WTC11 (cell line): ENCODE results near the gene KIDINS220. TPM values are rescaled to one million over a fixed set of nuclear protein-coding genes. Genes with fewer than 3 reads are reported as not detected.
A peak's percentile ranks its signal among the peaks of the same experiment; 100 is the strongest.

Experiments
- ATAC-seq: fragments of 200-7000 bp; cut with Tn5 transposase; 2 replicates; pipeline ENCODE4 v1.10.0; 2021; ENCODE audit warnings: mild to moderate bottlenecking, moderate library complexity
- CTCF ChIA-PET: fragments of 300-600 bp; sonication (Branson Sonifier 250); formaldehyde crosslinking; loops from one replicate; lab custom pipeline; 2021; ENCODE audit warnings: antibody characterized with exemption; lab: Charles Lee
- POLR2A ChIA-PET: fragments of 350-600 bp; sonication (Branson Sonifier 250); formaldehyde crosslinking; loops from one replicate; lab custom pipeline; 2021; ENCODE audit warnings: antibody characterized with exemption; lab: Charles Lee
- DNase-seq: peaks from one replicate; pipeline ENCODE4 v3.0.0; 2021; ENCODE audit warnings: low spot score
- H3K27ac Mint-ChIP-seq: 2 replicates; pipeline ENCODE4 v1.8.0; 2021; ENCODE audit warnings: mixed read lengths
- H3K27me3 Mint-ChIP-seq: 2 replicates; pipeline ENCODE4 v1.8.0; 2021; ENCODE audit warnings: low read depth, mild to moderate bottlenecking, moderate library complexity, mixed read lengths
- H3K36me3 Mint-ChIP-seq: 2 replicates; pipeline ENCODE4 v1.8.0; 2021; ENCODE audit warnings: mixed read lengths
- H3K4me1 Mint-ChIP-seq: 2 replicates; pipeline ENCODE4 v1.8.0; 2022; ENCODE audit warnings: mixed read lengths
- H3K4me3 Mint-ChIP-seq: 2 replicates; pipeline ENCODE4 v1.8.0; 2021; ENCODE audit warnings: mild to moderate bottlenecking, moderate library complexity, mixed read lengths
- H3K9me3 Mint-ChIP-seq: 2 replicates; pipeline ENCODE4 v1.8.0; 2021; ENCODE audit warnings: mixed read lengths
- EMX1 ChIP-seq: fragments of 250-450 bp; sonication (Bioruptor Pico); IDR thresholded peaks from 2 replicates; pipeline ENCODE4 v1.8.0; 2021; ENCODE audit warnings: mild to moderate bottlenecking
- ESRRA ChIP-seq: sonication (generic); formaldehyde crosslinking; IDR thresholded peaks from 2 replicates; pipeline ENCODE4 v1.8.1; 2022; ENCODE audit warnings: mild to moderate bottlenecking, missing genetic modification reagents, borderline replicate concordance
- FOXJ3 ChIP-seq: sonication (generic); formaldehyde crosslinking; IDR thresholded peaks from 2 replicates; pipeline ENCODE4 v1.9.0; 2021; ENCODE audit warnings: missing genetic modification reagents, mild to moderate bottlenecking, borderline replicate concordance
- GABPB1 ChIP-seq: sonication (generic); formaldehyde crosslinking; IDR thresholded peaks from 2 replicates; pipeline ENCODE4 v1.8.1; 2023; ENCODE audit warnings: mild to moderate bottlenecking, missing genetic modification reagents
- GRHL2 ChIP-seq: fragments of 250-450 bp; sonication (Bioruptor Pico); IDR thresholded peaks from 2 replicates; pipeline ENCODE4 v1.8.0; 2022; ENCODE audit warnings: mild to moderate bottlenecking, moderate library complexity; ENCODE audit not compliant: insufficient replicate concordance, severe bottlenecking
- GTF2I ChIP-seq: fragments of 250-450 bp; sonication (Bioruptor Pico); conservative IDR thresholded peaks from 2 replicates; pipeline ENCODE4 v1.4.0; 2021; ENCODE audit warnings: mild to moderate bottlenecking
- JAZF1 ChIP-seq: fragments of 250-450 bp; sonication (Bioruptor Pico); IDR thresholded peaks from 2 replicates; pipeline ENCODE4 v1.9.0; 2021; ENCODE audit warnings: moderate library complexity, mild to moderate bottlenecking, inconsistent platforms
- NFE2L1 ChIP-seq: sonication (generic); formaldehyde crosslinking; IDR thresholded peaks from 2 replicates; pipeline ENCODE4 v1.8.1; 2023; ENCODE audit warnings: missing genetic modification reagents
- NR2C2 ChIP-seq: sonication (generic); formaldehyde crosslinking; IDR thresholded peaks from 2 replicates; pipeline ENCODE4 v1.8.0; 2022; ENCODE audit warnings: mild to moderate bottlenecking, missing genetic modification reagents
- RELA ChIP-seq: sonication (generic); formaldehyde crosslinking; IDR thresholded peaks from 2 replicates; pipeline ENCODE4 v1.8.1; 2022; ENCODE audit warnings: missing genetic modification reagents, mild to moderate bottlenecking, borderline replicate concordance
- RORB ChIP-seq: fragments of 250-450 bp; sonication (Bioruptor Pico); IDR thresholded peaks from 2 replicates; pipeline ENCODE4 v1.9.0; 2021; ENCODE audit warnings: mild to moderate bottlenecking
- SOX15 ChIP-seq: fragments of 250-450 bp; sonication (Bioruptor Pico); IDR thresholded peaks from 2 replicates; pipeline ENCODE4 v1.9.0; 2021; ENCODE audit warnings: mild to moderate bottlenecking
- SP1 ChIP-seq: sonication (generic); formaldehyde crosslinking; conservative IDR thresholded peaks from 2 replicates; pipeline ENCODE4 v1.8.1; 2022; ENCODE audit warnings: missing genetic modification reagents
- TEAD1 ChIP-seq: sonication (generic); formaldehyde crosslinking; IDR thresholded peaks from 2 replicates; pipeline ENCODE4 v1.8.0; 2022; ENCODE audit warnings: mild to moderate bottlenecking, missing genetic modification reagents
- TEAD4 ChIP-seq: sonication (generic); formaldehyde crosslinking; IDR thresholded peaks from 2 replicates; pipeline ENCODE4 v1.8.0; 2022; ENCODE audit warnings: mild to moderate bottlenecking, missing genetic modification reagents
- ZNF138 ChIP-seq: sonication (generic); formaldehyde crosslinking; conservative IDR thresholded peaks from 2 replicates; pipeline ENCODE4 v1.8.1; 2022; ENCODE audit warnings: mild to moderate bottlenecking, moderate library complexity, missing genetic modification reagents
- ZNF219 ChIP-seq: sonication (generic); formaldehyde crosslinking; IDR thresholded peaks from 2 replicates; pipeline ENCODE4 v1.8.0; 2023; ENCODE audit warnings: missing genetic modification reagents, mild to moderate bottlenecking, borderline replicate concordance
- ZNF232 ChIP-seq: sonication (generic); formaldehyde crosslinking; IDR thresholded peaks from 2 replicates; pipeline ENCODE4 v1.8.0; 2022; ENCODE audit warnings: mild to moderate bottlenecking, missing genetic modification reagents
- ZNF671 ChIP-seq: fragments of 250-450 bp; sonication (Bioruptor Pico); IDR thresholded peaks from 2 replicates; pipeline ENCODE4 v1.8.0; 2021; ENCODE audit warnings: mild to moderate bottlenecking
- total RNA-seq: library from RNA; stranded (reverse); gene quantifications from 3 replicates; pipeline ENCODE4 v1.2.3, GENCODE V29; 2021
- TF ChIP-seq, protein P1 (sequence below): fragments of 250-450 bp; sonication (Bioruptor Pico); IDR thresholded peaks from 2 replicates; pipeline ENCODE4 v1.8.0; 2021; ENCODE audit warnings: mild to moderate bottlenecking
- TF ChIP-seq, protein P2 (sequence below): fragments of 200-600 bp; IDR thresholded peaks from 2 replicates; pipeline ENCODE4 v1.8.0; 2022; ENCODE audit warnings: antibody characterized with exemption
- TF ChIP-seq, protein P3 (sequence below): sonication (generic); formaldehyde crosslinking; IDR thresholded peaks from 2 replicates; pipeline ENCODE4 v1.8.1; 2023; ENCODE audit warnings: mild to moderate bottlenecking, missing genetic modification reagents, moderate library complexity
- TF ChIP-seq, protein P4 (sequence below): sonication (generic); formaldehyde crosslinking; IDR thresholded peaks from 2 replicates; pipeline ENCODE4 v1.8.0; 2022; ENCODE audit warnings: missing genetic modification reagents
- TF ChIP-seq, protein P5 (sequence below): sonication (generic); formaldehyde crosslinking; IDR thresholded peaks from 2 replicates; pipeline ENCODE4 v1.8.1; 2023; ENCODE audit warnings: mild to moderate bottlenecking, missing genetic modification reagents, moderate library complexity
- TF ChIP-seq, protein P6 (sequence below): sonication (generic); formaldehyde crosslinking; IDR thresholded peaks from 2 replicates; pipeline ENCODE4 v1.8.0; 2022; ENCODE audit warnings: mild to moderate bottlenecking, missing genetic modification reagents

KIDINS220 gene
- total RNA-seq, 1 experiment from 2014 or later = 23.9 TPM

DNA sequence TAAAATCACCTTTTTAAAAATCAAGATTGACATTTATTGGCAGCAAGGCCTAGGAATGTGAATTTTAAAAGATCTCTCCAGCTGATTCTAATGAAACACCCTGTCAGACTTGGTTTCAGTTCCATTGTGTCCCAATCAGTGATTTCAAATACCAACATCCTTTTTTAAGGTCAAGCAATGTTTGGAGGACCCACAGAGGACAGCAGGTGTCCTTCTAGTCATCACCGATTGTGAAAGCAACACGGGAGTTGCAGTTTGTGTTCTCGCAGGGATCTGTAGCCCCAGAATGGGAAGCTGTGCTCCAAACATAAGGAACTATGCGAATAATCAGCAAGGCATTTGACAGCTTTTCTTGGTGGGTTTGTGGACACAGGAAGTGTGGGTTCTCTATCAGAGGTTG lies 4.5 kb upstream of the KIDINS220 start:
- no peak for DNase-seq
- TF ChIP-seq, protein P1, sequence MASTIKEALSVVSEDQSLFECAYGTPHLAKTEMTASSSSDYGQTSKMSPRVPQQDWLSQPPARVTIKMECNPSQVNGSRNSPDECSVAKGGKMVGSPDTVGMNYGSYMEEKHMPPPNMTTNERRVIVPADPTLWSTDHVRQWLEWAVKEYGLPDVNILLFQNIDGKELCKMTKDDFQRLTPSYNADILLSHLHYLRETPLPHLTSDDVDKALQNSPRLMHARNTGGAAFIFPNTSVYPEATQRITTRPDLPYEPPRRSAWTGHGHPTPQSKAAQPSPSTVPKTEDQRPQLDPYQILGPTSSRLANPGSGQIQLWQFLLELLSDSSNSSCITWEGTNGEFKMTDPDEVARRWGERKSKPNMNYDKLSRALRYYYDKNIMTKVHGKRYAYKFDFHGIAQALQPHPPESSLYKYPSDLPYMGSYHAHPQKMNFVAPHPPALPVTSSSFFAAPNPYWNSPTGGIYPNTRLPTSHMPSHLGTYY (CRISPR knock-in tag) = no peak
- TF ChIP-seq FOXJ3 = no peak
- TF ChIP-seq EMX1 = no peak
- no peak for TF ChIP-seq ZNF219 (CRISPR knock-in tag)
- no peak for TF ChIP-seq RORB (CRISPR knock-in tag)
- no peak for TF ChIP-seq ESRRA (CRISPR knock-in tag)
- TF ChIP-seq NR2C2 (CRISPR knock-in tag) = no peak
- no peak for TF ChIP-seq GRHL2 (CRISPR knock-in tag)
- POLR2A ChIA-PET = no interaction called here
- peaks cover 3% of the 10 kb centered on the region; the same call in 1 of the 2 replicates for H3K4me1 Mint-ChIP-seq
- no peak overlapping the region for H3K27ac Mint-ChIP-seq
- H3K9me3 Mint-ChIP-seq = no peaks in the 10 kb centered on the region
- H3K36me3 Mint-ChIP-seq = no peaks in the 10 kb centered on the region
- CTCF ChIA-PET = interaction anchor here (1.0 kb wide), 1 partner anchor 297 kb away, joined by 3 read pairs; no protein-coding TSS in a partner anchor
- H3K27me3 Mint-ChIP-seq = peaks cover 6% of the 10 kb centered on the region; the same call in 1 of the 2 replicates
- no peak overlapping the region for H3K4me3 Mint-ChIP-seq
- no peak for ATAC-seq

DNA sequence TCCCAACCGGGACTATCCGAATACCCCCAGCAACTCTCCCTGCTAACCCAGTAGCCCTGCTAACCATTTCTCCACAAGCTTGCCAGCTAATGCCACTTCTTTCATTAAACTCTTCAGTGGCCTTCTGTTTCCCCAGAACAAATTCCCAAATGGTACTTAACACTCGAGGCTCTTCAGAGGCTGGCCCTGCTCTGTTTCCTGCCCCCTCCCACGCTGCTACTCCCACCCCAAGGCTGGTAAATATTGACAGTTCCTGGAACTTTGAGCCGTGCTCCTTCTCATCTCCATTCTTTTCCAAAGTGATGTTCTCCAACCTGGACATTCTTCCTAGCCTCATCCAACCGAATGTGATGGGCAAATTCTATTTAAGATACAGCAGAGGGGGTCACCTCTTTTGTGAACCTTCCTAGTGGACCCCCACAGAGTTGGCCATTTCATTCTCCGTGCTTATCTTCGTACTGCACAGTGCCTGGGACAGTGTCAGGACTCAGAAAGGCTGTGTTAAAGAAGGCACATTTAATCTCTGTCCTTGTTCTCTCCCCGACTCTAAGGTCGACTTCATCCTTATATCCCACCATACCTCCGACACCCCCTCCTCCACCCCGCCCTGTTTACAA lies 3.2 kb upstream of the KIDINS220 start:
- ChIA-PET POLR2A (no interaction called here), CTCF (no interaction called here)
- H3K4me3 Mint-ChIP-seq = no peak overlapping the region
- H3K4me1 Mint-ChIP-seq = peaks cover 12% of the 10 kb centered on the region
- no peak for ATAC-seq
- peak; percentile 49; the same call in 1 of the 2 replicates for TF ChIP-seq GABPB1 (CRISPR knock-in tag)
- TF ChIP-seq, protein P2, sequence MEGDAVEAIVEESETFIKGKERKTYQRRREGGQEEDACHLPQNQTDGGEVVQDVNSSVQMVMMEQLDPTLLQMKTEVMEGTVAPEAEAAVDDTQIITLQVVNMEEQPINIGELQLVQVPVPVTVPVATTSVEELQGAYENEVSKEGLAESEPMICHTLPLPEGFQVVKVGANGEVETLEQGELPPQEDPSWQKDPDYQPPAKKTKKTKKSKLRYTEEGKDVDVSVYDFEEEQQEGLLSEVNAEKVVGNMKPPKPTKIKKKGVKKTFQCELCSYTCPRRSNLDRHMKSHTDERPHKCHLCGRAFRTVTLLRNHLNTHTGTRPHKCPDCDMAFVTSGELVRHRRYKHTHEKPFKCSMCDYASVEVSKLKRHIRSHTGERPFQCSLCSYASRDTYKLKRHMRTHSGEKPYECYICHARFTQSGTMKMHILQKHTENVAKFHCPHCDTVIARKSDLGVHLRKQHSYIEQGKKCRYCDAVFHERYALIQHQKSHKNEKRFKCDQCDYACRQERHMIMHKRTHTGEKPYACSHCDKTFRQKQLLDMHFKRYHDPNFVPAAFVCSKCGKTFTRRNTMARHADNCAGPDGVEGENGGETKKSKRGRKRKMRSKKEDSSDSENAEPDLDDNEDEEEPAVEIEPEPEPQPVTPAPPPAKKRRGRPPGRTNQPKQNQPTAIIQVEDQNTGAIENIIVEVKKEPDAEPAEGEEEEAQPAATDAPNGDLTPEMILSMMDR = no peak
- TF ChIP-seq JAZF1 (CRISPR knock-in tag) = no peak
- no peak for TF ChIP-seq NFE2L1
- TF ChIP-seq RELA (CRISPR knock-in tag) = no peak
- TF ChIP-seq, protein P3, sequence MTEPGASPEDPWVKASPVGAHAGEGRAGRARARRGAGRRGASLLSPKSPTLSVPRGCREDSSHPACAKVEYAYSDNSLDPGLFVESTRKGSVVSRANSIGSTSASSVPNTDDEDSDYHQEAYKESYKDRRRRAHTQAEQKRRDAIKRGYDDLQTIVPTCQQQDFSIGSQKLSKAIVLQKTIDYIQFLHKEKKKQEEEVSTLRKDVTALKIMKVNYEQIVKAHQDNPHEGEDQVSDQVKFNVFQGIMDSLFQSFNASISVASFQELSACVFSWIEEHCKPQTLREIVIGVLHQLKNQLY (CRISPR knock-in tag) = no peak
- DNase-seq = no peak
- H3K27me3 Mint-ChIP-seq = peaks cover 6% of the 10 kb centered on the region; the same call in 1 of the 2 replicates
- no peak overlapping the region for H3K27ac Mint-ChIP-seq
- no peaks in the 10 kb centered on the region for H3K36me3 Mint-ChIP-seq
- no peaks in the 10 kb centered on the region for H3K9me3 Mint-ChIP-seq

DNA sequence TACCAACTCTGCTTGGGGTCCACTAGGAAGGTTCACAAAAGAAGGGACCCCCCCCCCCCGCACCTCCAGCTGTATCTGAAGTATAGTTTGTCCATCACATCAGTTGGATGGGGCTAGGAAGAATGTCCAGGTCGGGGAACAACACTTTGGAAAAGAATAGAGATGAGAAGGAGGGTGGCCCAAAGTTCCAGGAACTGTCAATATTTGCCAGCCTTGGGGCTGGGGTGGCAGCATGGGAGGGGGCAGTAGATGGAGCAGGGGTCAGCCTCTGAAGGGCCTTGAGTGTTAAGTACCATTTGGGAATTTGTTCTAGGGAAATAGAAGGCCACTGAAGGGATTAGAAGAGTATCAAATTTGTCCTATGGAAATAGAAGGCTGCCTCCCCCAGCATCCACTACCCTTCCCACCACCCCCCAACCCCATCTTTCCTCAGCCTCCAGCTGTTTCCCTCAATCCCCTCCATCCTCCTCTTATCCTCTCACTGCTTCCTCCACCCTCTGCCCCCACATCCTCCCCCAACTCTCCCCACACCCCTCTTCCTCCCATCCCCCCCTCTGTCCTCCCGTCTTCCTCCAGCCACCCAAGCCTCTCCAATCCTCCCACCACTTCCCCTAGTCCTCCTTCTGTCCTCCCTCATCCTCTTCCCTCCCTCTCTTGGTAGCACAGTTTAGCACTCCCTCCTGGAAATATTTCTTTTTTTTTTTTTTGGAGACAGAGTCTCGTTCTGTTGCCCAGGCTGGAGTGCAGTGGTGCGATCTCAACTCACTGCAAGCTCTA lies 2.0 kb upstream of the KIDINS220 start:
- Mint-ChIP-seq H3K4me3 (no peak overlapping the region), H3K36me3 (no peaks in the 10 kb centered on the region), H3K27me3 (peaks cover 6% of the 10 kb centered on the region; the same call in 1 of the 2 replicates), H3K4me1 (peaks cover 12% of the 10 kb centered on the region), H3K9me3 (no peaks in the 10 kb centered on the region), H3K27ac (no peak overlapping the region)
- POLR2A ChIA-PET = no interaction called here
- CTCF ChIA-PET = no interaction called here
- no peak for ATAC-seq
- DNase-seq = no peak
- no peak for TF ChIP-seq TEAD1 (CRISPR knock-in tag)
- TF ChIP-seq, protein P4, sequence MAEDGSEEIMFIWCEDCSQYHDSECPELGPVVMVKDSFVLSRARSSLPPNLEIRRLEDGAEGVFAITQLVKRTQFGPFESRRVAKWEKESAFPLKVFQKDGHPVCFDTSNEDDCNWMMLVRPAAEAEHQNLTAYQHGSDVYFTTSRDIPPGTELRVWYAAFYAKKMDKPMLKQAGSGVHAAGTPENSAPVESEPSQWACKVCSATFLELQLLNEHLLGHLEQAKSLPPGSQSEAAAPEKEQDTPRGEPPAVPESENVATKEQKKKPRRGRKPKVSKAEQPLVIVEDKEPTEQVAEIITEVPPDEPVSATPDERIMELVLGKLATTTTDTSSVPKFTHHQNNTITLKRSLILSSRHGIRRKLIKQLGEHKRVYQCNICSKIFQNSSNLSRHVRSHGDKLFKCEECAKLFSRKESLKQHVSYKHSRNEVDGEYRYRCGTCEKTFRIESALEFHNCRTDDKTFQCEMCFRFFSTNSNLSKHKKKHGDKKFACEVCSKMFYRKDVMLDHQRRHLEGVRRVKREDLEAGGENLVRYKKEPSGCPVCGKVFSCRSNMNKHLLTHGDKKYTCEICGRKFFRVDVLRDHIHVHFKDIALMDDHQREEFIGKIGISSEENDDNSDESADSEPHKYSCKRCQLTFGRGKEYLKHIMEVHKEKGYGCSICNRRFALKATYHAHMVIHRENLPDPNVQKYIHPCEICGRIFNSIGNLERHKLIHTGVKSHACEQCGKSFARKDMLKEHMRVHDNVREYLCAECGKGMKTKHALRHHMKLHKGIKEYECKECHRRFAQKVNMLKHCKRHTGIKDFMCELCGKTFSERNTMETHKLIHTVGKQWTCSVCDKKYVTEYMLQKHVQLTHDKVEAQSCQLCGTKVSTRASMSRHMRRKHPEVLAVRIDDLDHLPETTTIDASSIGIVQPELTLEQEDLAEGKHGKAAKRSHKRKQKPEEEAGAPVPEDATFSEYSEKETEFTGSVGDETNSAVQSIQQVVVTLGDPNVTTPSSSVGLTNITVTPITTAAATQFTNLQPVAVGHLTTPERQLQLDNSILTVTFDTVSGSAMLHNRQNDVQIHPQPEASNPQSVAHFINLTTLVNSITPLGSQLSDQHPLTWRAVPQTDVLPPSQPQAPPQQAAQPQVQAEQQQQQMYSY = no peak
- TF ChIP-seq, protein P5, sequence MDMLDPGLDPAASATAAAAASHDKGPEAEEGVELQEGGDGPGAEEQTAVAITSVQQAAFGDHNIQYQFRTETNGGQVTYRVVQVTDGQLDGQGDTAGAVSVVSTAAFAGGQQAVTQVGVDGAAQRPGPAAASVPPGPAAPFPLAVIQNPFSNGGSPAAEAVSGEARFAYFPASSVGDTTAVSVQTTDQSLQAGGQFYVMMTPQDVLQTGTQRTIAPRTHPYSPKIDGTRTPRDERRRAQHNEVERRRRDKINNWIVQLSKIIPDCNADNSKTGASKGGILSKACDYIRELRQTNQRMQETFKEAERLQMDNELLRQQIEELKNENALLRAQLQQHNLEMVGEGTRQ (CRISPR knock-in tag) = no peak
- no peak for TF ChIP-seq SOX15 (CRISPR knock-in tag)
- TF ChIP-seq ZNF138 = no peak
- no peak for TF ChIP-seq SP1 (CRISPR knock-in tag)
- TF ChIP-seq ZNF232 (CRISPR knock-in tag) = no peak
- TF ChIP-seq, protein P6, sequence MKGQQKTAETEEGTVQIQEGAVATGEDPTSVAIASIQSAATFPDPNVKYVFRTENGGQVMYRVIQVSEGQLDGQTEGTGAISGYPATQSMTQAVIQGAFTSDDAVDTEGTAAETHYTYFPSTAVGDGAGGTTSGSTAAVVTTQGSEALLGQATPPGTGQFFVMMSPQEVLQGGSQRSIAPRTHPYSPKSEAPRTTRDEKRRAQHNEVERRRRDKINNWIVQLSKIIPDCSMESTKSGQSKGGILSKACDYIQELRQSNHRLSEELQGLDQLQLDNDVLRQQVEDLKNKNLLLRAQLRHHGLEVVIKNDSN (CRISPR knock-in tag) = no peak
- no peak for TF ChIP-seq TEAD4 (CRISPR knock-in tag)
- TF ChIP-seq GTF2I (CRISPR knock-in tag) = no peak
- TF ChIP-seq ZNF671 = no peak
